HG02610 (cell line): ENCODE data around the gene CDH8.
"Not testable (repeated sequence)": the region's sequence is repeated elsewhere in the genome, so short reads cannot be mapped to it uniquely, and the experiment has no call there.

Experiments used
- ATAC-seq: cut with Tn5 transposase; IDR thresholded peaks from one replicate; pipeline ENCODE4 v1.9.1; 2021; ENCODE audit warnings: mild to moderate bottlenecking, moderate library complexity; ENCODE audit not compliant: unreplicated experiment

Gene CDH8

DNA sequence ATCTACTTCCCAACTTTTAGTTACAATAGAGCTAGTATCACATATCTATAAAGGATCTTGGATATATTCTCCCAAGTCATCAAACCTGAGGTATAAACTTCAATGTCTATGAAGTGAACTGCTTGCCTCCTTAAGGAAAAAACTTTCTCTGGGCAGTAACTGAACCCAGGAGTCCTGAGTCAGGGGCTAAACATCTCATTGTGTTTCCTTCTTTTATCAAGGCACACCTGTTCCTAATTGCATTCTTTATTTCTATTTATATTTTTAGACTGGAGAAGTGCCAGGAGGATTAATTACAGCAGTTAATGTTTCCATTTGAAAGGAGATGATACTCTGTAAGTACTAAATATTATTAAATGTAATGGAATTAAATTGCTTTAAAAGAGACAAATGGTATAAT, 98.6 kb downstream of the CDH8 start:
- ATAC-seq: no peak

DNA sequence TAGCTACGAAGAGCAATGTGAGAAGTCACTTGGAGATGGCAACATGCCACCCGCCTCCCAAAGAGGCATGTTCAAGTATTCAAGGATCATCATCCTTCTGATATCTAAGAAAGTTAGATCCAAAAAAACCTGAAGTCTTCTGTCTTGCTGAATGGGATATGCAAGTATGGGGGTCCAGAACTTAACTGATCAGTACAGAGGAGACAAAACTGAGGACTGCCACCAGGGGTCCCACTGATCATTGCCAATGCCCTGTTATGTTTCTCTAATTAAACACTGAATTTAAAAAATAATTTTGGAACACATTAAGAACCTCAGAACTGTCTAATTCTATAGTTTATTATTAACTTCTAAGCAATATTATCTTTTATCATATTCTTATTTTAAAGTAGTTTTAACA, 99.7 kb downstream of the CDH8 start:
- no peak for ATAC-seq

DNA sequence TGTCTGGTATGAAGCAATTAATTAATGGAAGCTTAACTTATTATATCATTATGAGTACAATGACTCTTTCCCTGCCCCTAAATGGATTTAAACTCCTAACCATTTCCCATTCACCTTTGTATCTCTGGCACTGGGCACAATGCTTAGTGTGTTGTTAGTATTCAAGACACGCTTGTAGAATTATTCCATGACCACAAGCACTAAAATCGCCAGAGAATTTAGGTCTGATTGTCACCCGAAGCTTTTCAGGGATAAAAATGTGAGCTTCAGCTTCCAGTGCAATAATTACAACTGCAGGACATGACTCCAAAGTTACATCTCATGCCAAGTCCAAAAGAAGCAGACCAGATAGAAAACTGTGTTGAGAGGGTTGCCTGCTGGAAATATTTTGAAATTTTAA, 101.6 kb downstream of the CDH8 start:
- no peak for ATAC-seq

DNA sequence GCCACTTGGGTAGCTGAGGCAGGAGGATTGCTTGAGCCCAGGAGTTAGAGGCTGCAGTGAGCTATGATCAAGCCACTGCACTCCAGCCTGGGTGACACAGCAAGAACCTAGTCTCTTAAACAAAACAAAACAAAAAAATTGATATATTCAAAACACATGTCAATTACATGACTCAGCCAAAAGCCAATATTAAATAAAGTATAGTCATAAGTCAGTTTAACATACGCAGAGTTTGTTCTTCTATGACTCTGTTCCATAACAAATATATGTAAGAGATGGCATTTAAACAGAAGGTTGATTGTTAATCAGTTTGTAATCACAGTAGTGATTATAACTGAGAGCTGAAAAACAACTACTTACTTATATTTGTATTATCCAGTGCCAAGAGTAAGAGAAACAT, 106.5 kb downstream of the CDH8 start:
- ATAC-seq: no peak

DNA sequence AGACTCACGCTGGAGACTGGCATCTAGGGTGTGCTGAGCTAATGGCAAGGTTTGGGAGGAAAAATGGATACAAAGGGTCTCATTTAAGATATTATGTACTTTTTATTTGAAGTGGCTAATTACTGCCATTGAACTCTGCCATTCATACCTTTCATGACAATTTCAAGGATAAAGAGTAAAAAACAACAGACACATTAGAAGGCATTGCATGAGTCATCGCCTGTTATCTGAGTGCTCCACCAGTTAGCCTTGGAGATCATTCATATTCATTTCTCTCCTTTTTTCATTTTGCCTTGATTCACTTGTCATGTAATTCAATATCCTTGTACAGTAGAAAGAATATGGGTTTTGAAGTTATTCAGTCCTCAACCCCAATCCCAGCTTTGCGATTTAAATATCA, 109.5 kb downstream of the CDH8 start:
- no peak for ATAC-seq

DNA sequence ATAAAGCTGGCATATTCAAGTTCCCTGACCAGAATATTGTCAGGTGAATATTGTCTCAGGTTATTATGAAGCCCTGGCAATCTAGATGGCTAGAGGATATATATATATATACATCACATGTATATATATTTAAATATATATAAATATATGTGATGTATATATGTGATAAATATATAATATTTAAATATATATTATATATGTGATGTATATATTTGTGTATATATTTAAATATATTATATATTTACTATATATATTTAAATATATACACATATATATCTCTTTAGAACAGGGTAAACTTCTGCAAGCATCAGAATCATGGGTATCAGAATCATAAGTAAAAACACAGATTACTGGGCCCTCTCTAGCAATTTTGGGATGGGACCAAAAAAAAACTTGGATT, 112.6 kb downstream of the CDH8 start:
- ATAC-seq: no peak

DNA sequence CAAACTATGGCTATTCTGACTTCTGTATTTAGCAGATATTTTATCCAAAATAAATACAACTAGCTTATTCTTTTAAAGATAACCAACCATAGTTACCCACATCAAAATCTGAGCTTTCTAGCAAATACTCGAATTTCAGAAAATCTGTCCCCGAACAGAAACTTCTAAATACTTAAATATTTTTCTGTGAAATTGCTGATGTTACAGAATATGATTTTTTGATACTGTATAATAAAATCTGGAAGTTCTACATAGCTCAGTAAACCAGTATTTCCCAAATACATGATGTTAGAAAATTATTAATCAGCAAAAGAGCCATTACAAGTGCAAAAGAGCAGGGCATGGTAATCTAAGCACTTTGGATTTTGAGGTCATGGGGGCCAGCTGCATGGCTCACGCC, 114.9 kb downstream of the CDH8 start:
- no peak for ATAC-seq

DNA sequence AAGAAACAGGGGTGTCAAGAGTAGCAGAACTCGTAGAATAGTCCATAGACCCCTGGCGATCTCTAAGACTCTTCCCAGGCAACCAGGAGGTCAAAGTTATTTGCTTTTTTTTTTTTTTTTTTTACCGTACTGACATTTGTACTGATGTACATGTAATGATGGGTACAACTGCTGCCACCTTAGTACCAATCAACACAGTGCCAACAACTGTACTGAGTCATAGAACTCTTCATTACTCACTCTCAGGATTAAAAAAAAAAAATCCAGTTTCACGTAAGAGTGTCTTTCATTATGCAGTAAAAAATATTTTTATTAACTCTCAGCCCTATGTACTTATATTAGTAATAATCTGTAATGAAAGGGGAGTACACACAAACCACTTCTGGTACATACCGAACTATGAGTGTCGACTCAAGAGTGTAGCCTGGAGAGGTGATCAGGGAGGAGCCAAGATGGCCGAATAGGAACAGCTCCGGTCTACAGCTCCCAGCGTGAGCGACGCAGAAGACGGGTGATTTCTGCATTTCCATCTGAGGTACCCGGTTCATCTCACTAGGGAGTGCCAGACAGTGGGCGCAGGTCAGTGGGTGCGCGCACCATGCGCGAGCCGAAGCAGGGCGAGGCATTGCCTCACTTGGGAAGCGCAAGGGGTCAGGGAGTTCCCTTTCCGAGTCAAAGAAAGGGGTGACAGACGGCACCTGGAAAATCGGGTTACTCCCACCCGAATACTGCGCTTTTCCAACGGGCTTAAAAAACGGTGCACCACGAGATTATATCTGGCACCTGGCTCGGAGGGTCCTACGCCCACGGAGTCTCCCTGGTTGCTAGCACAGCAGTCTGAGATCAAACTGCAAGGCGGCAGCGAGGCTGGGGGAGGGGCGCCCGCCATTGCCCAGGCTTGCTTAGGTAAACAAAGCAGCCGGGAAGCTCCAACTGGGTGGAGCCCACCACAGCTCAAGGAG, 118.1 kb downstream of the CDH8 start:
- ATAC-seq: not testable (repeated sequence)

DNA sequence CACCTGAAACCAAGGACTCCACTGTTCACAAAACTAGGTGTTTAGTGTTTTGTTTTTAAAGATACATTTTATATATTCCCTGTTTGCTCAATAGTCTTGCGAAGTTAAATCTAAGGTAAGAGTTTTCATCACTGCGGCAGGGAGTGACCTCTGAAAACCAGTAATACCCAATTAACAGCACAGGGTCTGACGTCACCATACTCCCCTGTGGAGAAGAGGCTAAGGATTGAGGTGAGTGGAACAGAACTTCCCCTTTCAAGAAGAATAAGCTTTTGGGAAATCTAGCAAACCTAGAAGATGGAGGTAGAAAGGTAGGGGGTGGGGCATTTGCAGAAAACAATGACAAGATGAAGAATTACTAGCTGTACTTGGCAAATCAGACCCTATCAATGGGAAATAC, 120.7 kb downstream of the CDH8 start:
- no peak for ATAC-seq

DNA sequence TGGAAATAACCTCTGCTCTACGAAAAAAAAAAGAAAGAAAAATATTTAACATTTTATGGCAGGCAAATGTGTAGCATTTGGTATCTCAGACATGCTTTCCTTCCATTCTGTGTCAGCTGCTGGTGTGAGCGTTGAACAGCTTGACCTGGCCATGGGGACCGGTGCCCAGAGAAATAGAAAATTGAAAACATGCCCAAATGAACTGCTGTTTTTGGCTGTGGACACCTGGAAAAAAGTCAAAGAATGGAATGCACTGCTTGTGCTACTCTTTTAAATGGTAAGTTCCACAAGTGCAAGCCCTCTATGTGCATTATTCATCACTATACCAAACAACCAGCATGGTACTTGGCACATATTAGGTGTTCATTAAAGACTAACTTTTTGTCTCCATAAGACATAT, 127.2 kb downstream of the CDH8 start:
- ATAC-seq: no peak

DNA sequence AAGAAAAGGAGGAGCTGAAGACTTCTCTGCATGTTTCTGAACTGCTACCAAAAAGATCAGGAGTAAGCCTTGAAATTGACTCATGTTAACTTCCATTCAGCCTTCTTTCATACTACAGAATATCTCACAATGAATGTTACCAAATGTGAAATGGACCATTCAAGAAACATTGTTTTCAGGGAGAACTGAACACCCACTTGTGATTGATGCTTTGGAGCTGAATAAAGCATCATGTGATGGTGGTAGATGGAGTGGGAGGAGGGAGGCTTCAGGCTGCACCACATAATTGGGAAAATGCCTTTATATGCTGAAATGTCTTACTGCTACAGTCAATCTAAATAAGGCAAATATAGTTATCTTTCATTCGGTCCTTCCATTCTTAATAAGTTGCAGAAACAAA, 127.8 kb downstream of the CDH8 start:
- no peak for ATAC-seq

DNA sequence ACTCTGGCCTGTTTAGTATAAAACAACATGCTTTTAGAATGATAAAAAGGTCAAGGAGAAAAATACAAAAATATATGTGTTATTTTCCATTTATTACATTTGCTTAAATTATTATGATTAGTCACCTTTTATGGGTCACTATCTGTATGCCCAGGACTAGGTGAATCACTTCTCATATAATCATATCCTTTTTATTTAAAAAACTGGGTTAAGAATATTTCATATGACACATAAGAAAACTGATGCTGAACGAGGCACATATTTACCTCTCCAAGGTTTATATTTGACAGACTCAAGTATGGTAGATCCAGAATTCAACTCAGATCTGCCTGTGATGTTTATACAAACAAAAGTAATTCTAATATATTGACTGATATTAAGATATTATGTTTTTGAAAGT, 134.5 kb downstream of the CDH8 start:
- no peak for ATAC-seq

DNA sequence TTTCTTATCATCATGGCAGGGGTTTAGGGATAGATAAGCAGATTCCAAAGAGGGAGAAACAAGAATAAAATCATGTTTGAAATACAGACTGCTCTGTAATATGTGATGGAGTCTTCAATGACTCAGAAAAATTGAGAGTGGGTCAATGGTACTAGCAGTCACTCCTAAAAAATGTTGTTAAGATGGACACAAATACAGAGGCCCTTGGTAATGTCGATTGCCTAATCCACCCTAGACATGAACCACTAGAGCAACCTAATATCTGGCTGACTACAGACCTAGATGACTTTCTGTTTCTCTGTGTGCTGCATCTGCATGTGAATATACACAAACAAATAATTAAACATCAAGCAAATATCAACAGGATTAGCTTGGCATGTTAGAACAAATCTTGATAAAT, 135.8 kb downstream of the CDH8 start:
- no peak for ATAC-seq

DNA sequence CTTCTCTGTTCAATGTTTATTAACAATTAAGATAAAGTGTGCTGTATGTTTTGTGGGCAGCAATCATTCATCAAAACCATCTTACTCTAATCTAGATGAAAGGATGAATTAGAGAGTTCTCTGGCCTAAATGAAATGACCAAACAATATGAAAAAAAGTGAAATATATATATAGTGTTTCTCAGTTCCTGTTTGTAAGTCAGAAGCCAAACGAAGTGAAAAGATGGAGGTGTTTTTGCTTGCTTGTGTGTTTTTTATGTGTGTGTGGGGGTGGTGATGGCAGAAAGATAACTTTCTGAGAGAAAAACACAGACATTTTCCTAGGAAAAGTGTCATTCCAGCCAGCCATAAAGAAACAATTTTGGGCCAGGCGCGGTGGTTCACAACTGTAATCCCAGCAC, 138.6 kb downstream of the CDH8 start:
- ATAC-seq: no peak

DNA sequence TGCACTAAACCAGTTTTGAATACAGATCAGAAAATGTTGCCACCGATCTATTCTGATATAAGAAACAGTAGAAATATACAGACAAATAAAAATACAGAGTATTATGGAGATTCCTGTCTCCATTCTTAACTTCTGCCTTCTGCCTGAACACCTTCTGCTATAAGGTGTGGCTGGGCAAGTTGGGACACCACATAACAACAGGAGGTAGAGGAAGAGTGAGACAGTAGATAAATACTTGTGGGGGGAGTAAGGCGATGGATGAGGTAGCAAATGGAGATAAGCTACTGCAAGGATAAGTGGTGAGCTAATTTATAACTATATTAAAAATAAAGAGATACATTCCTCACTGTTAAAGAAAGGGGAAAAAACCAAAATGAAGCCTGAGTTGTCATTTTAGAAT, 143.7 kb downstream of the CDH8 start:
- ATAC-seq: no peak

DNA sequence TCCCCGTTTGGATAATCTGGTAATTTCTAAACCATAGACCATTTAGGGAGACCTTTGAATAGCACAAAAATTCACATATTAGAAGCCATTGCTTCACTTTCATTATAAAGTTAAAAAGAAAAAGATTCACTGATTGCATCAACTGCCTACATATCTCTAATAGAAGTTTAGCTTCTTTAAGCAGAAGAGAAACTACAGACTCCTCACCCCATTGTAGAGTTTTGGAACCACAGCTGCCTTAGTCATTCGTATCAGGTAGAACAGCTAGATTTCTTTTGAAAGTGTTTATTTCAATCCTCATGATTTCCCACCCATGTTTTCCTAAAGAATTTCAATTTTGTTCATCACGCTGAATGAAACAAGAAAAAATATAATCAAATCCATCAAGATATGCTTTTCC, 144.8 kb downstream of the CDH8 start:
- no peak for ATAC-seq

DNA sequence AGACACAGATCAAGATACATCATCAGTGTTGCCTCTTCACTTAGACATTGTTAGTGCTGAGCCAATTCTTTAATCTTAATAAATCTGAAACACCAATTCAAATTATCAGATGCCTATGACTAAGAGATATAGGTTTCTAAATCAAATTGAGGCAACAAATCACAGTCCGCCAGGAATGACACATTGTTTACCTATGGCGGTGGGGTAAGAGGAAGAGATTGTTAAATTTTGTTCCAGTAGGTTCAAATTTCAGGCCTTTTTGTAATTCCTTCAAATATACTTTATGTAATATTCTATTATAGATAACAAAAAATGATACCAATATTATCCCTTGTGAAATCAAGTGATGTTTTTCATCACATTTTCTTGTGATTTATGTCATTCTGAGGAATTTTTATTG, 145.9 kb downstream of the CDH8 start:
- no peak for ATAC-seq

DNA sequence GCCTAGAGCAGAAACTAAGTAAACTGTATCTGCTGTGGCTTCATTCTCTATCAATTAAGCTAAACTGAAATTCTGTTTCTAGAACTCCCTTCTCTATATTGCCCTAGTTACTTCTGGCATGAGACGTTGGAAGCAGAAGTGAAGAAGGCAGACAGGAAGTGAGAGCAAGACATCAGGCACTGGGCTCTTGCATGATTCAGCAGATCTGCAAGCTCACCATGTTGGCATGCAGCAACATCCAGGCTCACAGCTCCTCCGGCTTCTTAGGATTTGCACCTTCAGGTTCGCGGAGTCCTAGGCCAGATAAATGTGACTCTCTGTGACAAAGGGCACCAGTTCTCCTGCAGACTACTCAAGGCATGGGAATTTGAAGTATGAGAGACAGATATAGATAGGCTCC, 148.3 kb downstream of the CDH8 start:
- ATAC-seq: peak; percentile 62

DNA sequence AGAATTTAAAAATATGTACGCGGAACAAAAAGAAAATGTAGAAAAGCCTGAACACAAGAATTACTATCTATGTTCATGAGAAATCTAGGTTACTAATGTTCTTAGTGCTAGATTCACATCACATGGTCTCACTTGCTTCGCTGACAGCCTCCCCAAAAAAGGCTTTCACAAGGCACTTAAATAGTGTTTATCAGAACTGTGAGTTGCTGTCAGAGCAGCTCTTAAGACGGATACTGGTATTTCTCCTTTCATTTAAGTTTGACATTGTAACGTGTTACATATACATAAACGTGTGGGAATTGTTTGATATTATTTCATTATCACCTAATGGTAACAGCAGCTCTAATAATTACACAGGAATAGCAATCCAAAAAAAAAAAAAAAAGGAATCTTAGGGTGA, 150.9 kb downstream of the CDH8 start:
- ATAC-seq: no peak

DNA sequence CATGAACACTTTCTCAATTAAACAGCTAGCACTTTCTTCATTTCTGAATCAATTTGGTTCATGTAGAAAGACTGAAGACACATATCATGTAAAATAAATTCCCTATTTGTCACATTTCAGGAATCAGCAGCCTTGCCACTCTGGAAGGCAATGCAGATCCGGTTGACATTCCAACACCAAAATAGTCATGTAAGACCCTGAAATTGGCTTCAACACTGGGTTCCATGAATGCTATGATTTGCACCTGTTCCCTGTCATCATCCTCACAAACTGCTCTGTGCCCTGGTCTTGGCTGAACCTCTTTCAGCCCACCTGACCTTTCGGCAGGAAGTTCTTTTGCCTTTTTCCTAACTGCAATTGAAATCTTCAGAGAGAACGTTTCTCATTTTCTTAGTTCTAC, 156.9 kb downstream of the CDH8 start:
- ATAC-seq: no peak

DNA sequence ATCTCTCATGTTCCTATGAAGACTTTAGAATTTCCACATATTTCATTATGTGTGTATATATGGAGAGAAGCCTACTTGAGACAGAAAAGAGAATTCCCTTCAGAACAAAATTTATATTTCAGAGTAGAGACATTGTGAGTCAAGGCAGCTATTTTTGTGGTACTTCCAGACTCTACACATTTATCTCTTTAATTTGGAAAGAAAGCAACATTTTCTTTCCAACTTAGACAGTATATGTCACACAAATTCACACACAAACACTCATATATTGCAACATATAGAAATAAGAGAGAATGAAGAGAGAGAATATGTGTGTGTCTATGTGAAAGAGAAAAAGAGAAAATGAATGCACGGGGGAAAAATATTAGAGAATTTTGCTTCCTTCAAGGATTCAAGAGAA, 158.8 kb downstream of the CDH8 start:
- no peak for ATAC-seq

DNA sequence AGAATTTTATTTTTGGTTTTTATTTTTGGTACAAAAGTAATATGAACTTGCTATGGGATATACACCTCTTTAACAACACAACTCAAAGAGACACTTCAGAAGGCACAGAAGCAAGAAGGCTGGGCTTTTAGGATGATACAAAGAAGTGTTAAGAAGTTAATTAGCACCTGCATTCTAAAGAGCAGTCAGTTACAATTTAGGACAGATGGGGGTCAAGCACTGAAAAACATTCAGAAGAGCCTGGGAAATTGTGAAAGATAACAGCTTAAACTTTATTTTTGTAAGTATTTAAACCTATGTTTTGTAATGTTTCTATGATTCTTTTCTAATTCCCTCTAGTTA, 163.5 kb downstream of the CDH8 start:
- no peak for ATAC-seq
